Measurements from ENCODE around the gene SNX11. TPM values are rescaled to one million over a fixed set of nuclear protein-coding genes. Genes with fewer than 3 reads are reported as not detected.
A peak's percentile ranks its signal among the peaks of the same experiment; 100 is the strongest.

SNX11 gene
- total RNA-seq, 1 donor from 2014 or later: 14.7 TPM

- no peak for DNase-seq (ENCODE audit: low read depth)
These were observed 12.0 kb upstream of the SNX11 start for GRCh38 chr17:48095611-48096010.

GRCh38 chr17:48100160-48100559 is 7.4 kb upstream of the SNX11 start:
- DNase-seq (ENCODE audit: low read depth): no peak

DNA sequence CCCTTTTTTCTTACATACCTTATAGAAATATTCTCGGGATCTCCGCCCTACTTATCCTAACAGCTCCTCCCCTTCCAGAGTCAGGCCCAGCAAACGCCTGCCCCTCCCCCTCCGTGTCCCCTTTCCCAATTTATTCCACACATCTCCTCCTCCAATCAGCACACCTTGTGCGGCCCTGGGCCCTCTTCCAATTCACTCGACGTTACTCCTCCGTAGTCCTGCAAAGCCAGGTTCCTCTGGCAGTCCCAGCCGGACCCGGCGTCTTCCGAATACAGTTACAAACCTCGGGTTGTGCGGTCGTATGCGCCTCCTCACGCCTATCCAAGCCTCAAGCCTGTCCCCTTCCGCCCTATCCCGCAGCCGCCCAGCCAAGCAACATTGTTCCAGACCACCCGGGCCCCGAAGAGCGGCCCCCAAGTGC is 7.0 kb upstream of the SNX11 start:
- peak; percentile 43 for DNase-seq (ENCODE audit: low read depth)

- peak; percentile 95 for DNase-seq (ENCODE audit: low read depth)
These were observed 6.4 kb upstream of the SNX11 start, which contains the start of gene CBX1 for GRCh38 chr17:48101012-48101720. Gene CBX1 (minus strand): TSS chr17:48101478. CDS start chr17:48077004, 24,474 bp downstream.

GRCh38 chr17:48102043-48102750 is 5.4 kb upstream of the SNX11 start:
- DNase-seq (ENCODE audit: low read depth): no peak

DNA sequence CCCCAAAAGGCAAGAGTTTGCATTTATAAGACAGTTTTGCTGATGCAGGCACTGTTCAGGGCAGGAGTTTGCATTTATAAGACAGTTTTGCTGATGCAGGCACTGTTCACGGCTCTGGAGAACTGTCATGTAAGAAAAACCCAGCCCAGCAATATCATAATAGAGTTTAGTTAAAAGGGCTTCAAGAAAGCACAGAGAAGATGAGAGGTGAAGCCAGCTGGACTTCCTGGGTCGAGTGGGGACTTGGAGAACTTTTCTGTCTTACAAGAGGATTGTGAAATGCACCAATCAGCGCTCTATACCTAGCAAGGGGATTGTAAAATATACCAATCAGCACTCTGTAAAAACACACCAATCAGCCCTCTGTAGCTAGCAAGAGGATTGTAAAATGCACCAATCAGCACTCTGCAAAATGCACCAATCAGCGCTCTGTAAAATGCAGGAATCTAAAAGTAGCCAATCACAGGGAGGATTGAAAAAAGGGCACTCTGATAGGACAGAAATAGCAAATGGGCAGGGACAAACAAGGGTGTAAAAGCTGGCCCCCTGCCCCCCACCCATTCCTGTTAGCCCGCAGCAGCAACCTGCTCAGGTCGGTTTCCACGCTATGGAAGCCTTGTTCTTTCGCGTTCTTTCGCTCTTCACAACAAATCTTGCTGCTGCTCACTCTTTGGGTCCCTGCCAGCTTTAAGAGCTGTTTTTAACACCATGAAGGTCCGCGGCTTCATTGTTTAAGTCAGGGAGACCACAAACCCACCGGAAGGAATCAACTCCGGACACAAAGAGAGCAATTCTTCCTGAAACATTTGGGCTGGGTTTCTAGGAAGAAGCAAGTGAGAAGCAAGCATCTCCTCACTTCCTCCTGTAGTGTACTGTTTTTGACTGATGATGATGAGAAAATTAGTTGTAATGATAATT is 4.5 kb upstream of the SNX11 start:
- DNase-seq (ENCODE audit: low read depth): no peak

GRCh38 chr17:48104440-48104839 is 3.1 kb upstream of the SNX11 start:
- DNase-seq (ENCODE audit: low read depth): no peak

DNA sequence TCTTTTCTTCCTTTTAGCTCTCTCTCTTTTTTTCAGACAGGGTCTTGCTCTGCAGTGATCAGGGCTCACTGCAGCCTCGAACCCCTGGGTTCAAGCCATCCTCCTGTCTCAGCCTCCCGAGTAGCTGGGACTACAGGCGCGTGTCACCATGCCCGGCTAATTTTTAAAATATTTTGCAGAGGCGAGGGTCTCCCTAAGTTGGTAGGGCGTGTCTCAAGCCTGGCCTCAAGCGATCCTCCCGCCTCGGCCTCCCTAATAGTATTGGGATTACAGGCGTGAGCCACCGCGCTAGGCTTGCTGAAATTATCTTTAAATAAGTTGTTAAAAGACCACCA is 797 bp upstream of the SNX11 start:
- DNase-seq (ENCODE audit: low read depth): no peak

GRCh38 chr17:48110761-48111160 is 3.2 kb downstream of the SNX11 start:
- no peak for DNase-seq (ENCODE audit: low read depth)

- no peak for DNase-seq (ENCODE audit: low read depth)
These were observed 4.3 kb downstream of the SNX11 start for GRCh38 chr17:48111937-48112241.

DNA sequence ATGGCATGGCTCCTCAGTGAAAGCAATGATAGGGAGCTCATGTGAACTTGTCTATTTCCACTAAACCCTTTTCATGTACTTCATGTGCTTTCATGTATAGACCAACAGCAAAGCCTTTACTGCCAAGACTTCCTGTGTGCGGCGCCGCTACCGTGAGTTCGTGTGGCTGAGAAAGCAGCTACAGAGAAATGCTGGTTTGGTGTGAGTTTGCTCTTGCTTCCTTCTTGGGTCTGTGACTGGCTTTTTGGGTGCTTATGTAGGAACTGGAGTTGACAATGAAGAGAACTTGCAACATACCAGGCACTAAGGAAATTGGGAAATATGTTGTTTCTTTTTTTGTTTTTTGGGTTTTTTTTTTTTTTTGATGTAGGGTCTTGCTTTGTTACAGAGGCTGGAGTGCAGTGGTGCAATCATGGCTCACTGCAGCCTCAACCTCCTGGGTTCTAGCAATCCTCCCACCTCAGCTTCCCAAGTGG is 5.7 kb downstream of the SNX11 start:
- no peak for DNase-seq (ENCODE audit: low read depth)

- no peak for DNase-seq (ENCODE audit: low read depth)
These were observed 14.5 kb downstream of the SNX11 start for GRCh38 chr17:48121923-48122664.

DNA sequence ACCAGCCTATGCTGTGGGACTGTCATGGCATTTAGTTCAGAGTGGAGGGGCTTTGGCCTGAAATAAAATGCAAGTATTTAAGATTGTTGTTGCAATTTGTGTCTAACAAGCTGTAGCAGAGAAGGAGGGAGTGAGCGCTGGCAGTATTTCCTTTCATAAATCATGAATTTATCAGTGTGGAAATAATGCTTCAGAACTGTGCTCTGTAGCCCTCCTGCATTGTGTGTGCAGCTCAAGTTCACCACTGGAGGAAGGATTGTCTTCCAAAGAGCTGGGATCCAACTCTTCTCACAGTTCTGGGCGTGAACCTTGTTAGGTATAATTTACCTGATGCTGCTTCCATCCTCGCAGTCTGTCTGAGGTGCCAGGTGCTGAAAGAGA is 15.1 kb downstream of the SNX11 start:
- DNase-seq (ENCODE audit: low read depth): no peak

GRCh38 chr17:48123111-48123510 is 15.5 kb downstream of the SNX11 start:
- no peak for DNase-seq (ENCODE audit: low read depth)

- DNase-seq (ENCODE audit: low read depth): no peak
These were observed 16.3 kb downstream of the SNX11 start for GRCh38 chr17:48123776-48124388.

- no peak for DNase-seq (ENCODE audit: low read depth)
These were observed 18.4 kb downstream of the SNX11 start for GRCh38 chr17:48125829-48126531.

DNA sequence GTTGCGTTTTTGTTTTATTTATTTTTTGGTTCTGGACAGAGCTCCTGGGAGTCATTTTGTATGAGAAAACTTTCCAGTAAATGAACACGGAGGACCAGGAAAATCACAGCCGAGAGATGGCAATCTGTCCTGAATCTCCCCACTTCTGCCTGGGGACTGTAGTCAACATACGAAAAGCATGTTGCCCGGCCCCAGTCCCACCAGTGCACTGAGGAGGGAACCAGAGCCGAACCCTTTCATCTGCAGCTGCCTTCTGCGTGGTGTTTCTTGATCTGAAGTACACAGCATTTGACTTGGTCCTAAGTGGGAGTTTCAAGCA is 18.9 kb downstream of the SNX11 start:
- DNase-seq (ENCODE audit: low read depth): no peak

GRCh38 chr17:48127371-48128051 is 19.9 kb downstream of the SNX11 start:
- DNase-seq (ENCODE audit: low read depth): peak; percentile 74

DNA sequence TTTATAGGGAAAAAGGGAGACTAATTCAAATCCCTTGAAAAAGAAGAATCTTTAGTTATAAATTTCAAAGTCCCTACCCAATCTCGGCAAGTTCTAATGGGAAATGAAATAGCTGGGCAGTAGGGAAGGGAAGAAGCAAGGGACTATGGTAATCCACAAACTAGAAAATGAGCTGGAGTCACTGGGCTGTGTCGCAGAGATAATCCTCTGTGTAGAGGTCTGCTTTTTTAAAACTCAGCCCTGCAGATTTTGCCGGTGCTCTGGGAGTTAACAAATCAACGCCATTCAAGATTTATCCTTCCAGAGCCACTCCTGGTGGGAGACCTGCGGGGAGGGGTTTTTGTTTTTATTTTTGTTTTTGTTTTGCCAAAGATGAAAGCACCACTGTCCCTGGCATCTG is 20.8 kb downstream of the SNX11 start:
- no peak for DNase-seq (ENCODE audit: low read depth)

DNA sequence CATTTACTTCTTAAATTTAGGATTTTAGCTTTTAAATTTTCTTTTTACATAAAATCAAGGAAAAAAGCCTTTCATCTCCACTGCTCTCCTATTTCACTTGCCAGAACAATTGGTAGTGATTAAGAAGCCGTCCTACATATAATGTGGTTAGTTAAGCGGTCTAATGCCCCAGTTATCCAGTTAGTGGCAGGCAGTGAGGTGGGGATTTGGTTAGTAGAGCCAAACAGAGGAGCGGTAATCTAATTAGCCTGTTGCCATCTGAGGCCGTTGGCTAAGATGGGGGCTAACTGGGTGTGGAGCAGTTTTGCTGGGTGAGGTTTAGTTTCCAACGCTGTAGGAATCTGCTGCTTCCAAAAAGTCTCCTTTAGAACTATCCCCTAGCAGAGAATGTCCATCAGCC is 22.4 kb downstream of the SNX11 start:
- DNase-seq (ENCODE audit: low read depth): no peak

Data from myocyte (in vitro differentiated cells).